PC-3 (cell line): Measurements from ENCODE around the gene RNPEP. TPM values are rescaled to one million over a fixed set of nuclear protein-coding genes. Genes with fewer than 3 reads are reported as not detected.

ENCODE experiments used
- ATAC-seq: fragments of 200-7000 bp; cut with Tn5 transposase; 2 replicates; pipeline ENCODE4 v1.9.1; 2020; ENCODE audit warnings: mild to moderate bottlenecking, moderate library complexity
- Bru-seq: library from RNA; stranded (reverse); fragments of 400-500 nt; gene quantifications from one replicate; lab custom pipeline; 2021; lab: Mats Ljungman, UMichigan
- BruChase-seq, 2 experiments: library from RNA; stranded (reverse); fragments of 400-500 nt; gene quantifications; one replicate each; lab custom pipeline; 2021; lab: Mats Ljungman, UMichigan
- BruUV-seq: library from RNA; stranded (reverse); fragments of 400-500 nt; replicated peaks from 2 replicates; lab custom pipeline; 2021; lab: Mats Ljungman, UMichigan
- CTCF ChIA-PET: fragments of 300-600 bp; sonication (Branson Sonifier 250); formaldehyde crosslinking; loops from one replicate; lab custom pipeline; 2022; ENCODE audit warnings: antibody characterized with exemption; lab: Charles Lee
- POLR2A ChIA-PET: fragments of 300-600 bp; sonication (Branson Sonifier 250); formaldehyde crosslinking; loops from one replicate; lab custom pipeline; 2022; ENCODE audit warnings: antibody characterized with exemption; ENCODE audit not compliant: unreplicated experiment; lab: Charles Lee
- DNase-seq: peaks from one replicate; pipeline ENCODE4 v3.0.0-alpha.2; 2015
- H2AFZ ChIP-seq: fragments of 300-600 bp; sonication (generic); 2 replicates; pipeline ENCODE4 v1.6.0; 2016; ENCODE audit warnings: antibody characterized with exemption, low read length
- H3F3A ChIP-seq: fragments of 300-600 bp; sonication (generic); one replicate; pipeline ENCODE4 v1.6.0; 2017; ENCODE audit warnings: antibody characterized with exemption, low read length, control low read depth, mild to moderate bottlenecking; ENCODE audit not compliant: unreplicated experiment
- H3K27ac ChIP-seq: fragments of 300-600 bp; sonication (generic); 2 replicates; pipeline ENCODE4 v1.5.1; 2016; ENCODE audit warnings: mild to moderate bottlenecking, low read length
- H3K27me3 ChIP-seq: fragments of 300-600 bp; sonication (generic); 2 replicates; pipeline ENCODE4 v1.6.1; 2016; ENCODE audit warnings: low read length, mixed read lengths
- H3K36me3 ChIP-seq: fragments of 300-600 bp; sonication (generic); 2 replicates; pipeline ENCODE4 v1.6.1; 2016; ENCODE audit warnings: low read depth, mixed run types, low read length, mixed read lengths
- H3K4me1 ChIP-seq: fragments of 300-600 bp; sonication (generic); 2 replicates; pipeline ENCODE4 v1.5.1; 2016; ENCODE audit warnings: low read length; ENCODE audit not compliant: insufficient read depth
- H3K4me2 ChIP-seq: fragments of 300-600 bp; sonication (generic); 2 replicates; pipeline ENCODE4 v1.6.0; 2016; ENCODE audit warnings: low read length
- H3K4me3 ChIP-seq: fragments of 300-600 bp; sonication (generic); 2 replicates; pipeline ENCODE4 v1.5.1; 2016; ENCODE audit warnings: mild to moderate bottlenecking, low read length, mixed read lengths
- H3K79me2 ChIP-seq: fragments of 300-600 bp; sonication (generic); 2 replicates; pipeline ENCODE4 v1.6.1; 2017; ENCODE audit warnings: low read length, mixed read lengths
- H3K9ac ChIP-seq: fragments of 300-600 bp; sonication (generic); 2 replicates; pipeline ENCODE4 v1.6.0; 2016; ENCODE audit warnings: mild to moderate bottlenecking, low read length
- H3K9me2 ChIP-seq: fragments of 300-600 bp; sonication (generic); replicated peaks from 2 replicates; pipeline ENCODE4 v1.6.1; 2016; ENCODE audit warnings: mixed run types, low read length, mixed read lengths
- H3K9me3 ChIP-seq: fragments of 300-600 bp; sonication (generic); 2 replicates; pipeline ENCODE4 v1.6.1; 2016; ENCODE audit warnings: low read length, mixed read lengths
- H4K20me1 ChIP-seq: fragments of 300-600 bp; sonication (generic); 2 replicates; pipeline ENCODE4 v1.6.1; 2016; ENCODE audit warnings: low read length, mixed read lengths
- EZH2 ChIP-seq: fragments of 300-600 bp; sonication (generic); IDR thresholded peaks from one replicate; pipeline ENCODE4 v1.6.1; 2017; ENCODE audit warnings: antibody characterized with exemption, mild to moderate bottlenecking, low read length; ENCODE audit not compliant: unreplicated experiment
- EZH2phosphoT487 ChIP-seq: fragments of 300-600 bp; sonication (generic); IDR thresholded peaks from 2 replicates; pipeline ENCODE4 v1.6.1; 2018; ENCODE audit warnings: mild to moderate bottlenecking, antibody characterized with exemption, low read length, borderline replicate concordance
- intact Hi-C: fragments of 100-400 bp; cut with micrococcal nuclease; formaldehyde crosslinking; loops from 2 replicates; pipeline ENCODE4 v1.9.0; 2023
- long read RNA-seq: library from polyadenylated mRNA; unstranded; transcript quantifications from one replicate; pipeline ENCODE4 v2.0.0, GENCODE V29; 2021; ENCODE audit not compliant: unreplicated experiment
- total RNA-seq: library from RNA; depleted of rRNA; stranded (reverse); fragments of >200 nt; gene quantifications from 2 replicates; pipeline ENCODE4 v1.2.3, GENCODE V29; 2014; rRNA removed
- TF ChIP-seq, protein P1 (sequence below): fragments of 300-600 bp; sonication (generic); conservative IDR thresholded peaks from 2 replicates; pipeline ENCODE4 v1.5.1; 2017; ENCODE audit warnings: antibody characterized with exemption, low read depth, mild to moderate bottlenecking, low read length

Gene RNPEP
- 64.7 and 74.8 TPM in 2 replicates for total RNA-seq
- percentile 74 among the genes with signal in this experiment for Bru-seq, nascent RNA
- BruChase-seq, experiment 1, labeled RNA remaining after a 6-hour chase = percentile 74 among the genes with signal in this experiment
- percentile 75 among the genes with signal in this experiment for BruChase-seq, experiment 2, labeled RNA remaining after a 2-hour chase
- long read RNA-seq, transcript RNPEP-201 (11 exons, 2,427 nt) = major isoform, 121 of 159 reads
- long read RNA-seq, partial matches to known transcripts = 9 of 159 reads
- long read RNA-seq, other reads (novel, unspliced or antisense) = 28 of 159 reads

GRCh38 chr1:201982623-201983379 is at the start of gene RNPEP:
TSS of gene RNPEP (plus strand) at chr1:201982648. CDS start at chr1:201982667, 19 bp downstream.
- Histone ChIP-seq H3K9me3 (no peaks in the 10 kb centered on the region), H3K27me3 (no peaks in the 10 kb centered on the region), H3K4me3 (peak within 1 kb of the TSS; percentile 96), H3K27ac (peak within 1 kb of the TSS; percentile 31), H3K79me2 (peaks cover 41% of the 10 kb centered on the region), H2AFZ (peak within 1 kb of the TSS; percentile 81), H3K36me3 (no peaks in the 10 kb centered on the region), H3K4me2 (peak within 1 kb of the TSS; percentile 90), H3F3A (no peaks in the 10 kb centered on the region), H4K20me1 (no peaks in the 10 kb centered on the region), H3K4me1 (peaks cover 11% of the 10 kb centered on the region; the same call in 1 of the 2 replicates), H3K9me2 (no peaks in the 10 kb centered on the region), H3K9ac (peak within 1 kb of the TSS; percentile 75)
- peak; percentile 79 for ATAC-seq
- TF ChIP-seq EZH2phosphoT487 (no peak), EZH2 (no peak)
- TF ChIP-seq, protein P1, sequence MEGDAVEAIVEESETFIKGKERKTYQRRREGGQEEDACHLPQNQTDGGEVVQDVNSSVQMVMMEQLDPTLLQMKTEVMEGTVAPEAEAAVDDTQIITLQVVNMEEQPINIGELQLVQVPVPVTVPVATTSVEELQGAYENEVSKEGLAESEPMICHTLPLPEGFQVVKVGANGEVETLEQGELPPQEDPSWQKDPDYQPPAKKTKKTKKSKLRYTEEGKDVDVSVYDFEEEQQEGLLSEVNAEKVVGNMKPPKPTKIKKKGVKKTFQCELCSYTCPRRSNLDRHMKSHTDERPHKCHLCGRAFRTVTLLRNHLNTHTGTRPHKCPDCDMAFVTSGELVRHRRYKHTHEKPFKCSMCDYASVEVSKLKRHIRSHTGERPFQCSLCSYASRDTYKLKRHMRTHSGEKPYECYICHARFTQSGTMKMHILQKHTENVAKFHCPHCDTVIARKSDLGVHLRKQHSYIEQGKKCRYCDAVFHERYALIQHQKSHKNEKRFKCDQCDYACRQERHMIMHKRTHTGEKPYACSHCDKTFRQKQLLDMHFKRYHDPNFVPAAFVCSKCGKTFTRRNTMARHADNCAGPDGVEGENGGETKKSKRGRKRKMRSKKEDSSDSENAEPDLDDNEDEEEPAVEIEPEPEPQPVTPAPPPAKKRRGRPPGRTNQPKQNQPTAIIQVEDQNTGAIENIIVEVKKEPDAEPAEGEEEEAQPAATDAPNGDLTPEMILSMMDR = peak; percentile 22; the same call in 1 of the 2 replicates
- ChIA-PET POLR2A (interaction anchor here (0.7 kb wide), 1 partner anchor 73 kb away, joined by 3 read pairs; no protein-coding TSS in a partner anchor), CTCF (interaction anchor here (0.6 kb wide), 1 partner anchor 32 kb away, joined by 11 read pairs; no protein-coding TSS in a partner anchor)
- BruUV-seq = no TSS peak
- intact Hi-C loops = no loop called here
- DNase-seq = peak; percentile 73

GRCh38 chr1:201933840-201934430 is 48.5 kb upstream of the RNPEP start:
- H3K4me3 ChIP-seq = no peak overlapping the region
- no peaks in the 10 kb centered on the region for H3F3A ChIP-seq
- H2AFZ ChIP-seq = no peak overlapping the region
- no peaks in the 10 kb centered on the region for H3K9me2 ChIP-seq
- intact Hi-C loops = loop anchor here (5.0 kb wide), 1 partner anchor 37 kb away; no protein-coding TSS in a partner anchor
- CTCF ChIA-PET = no interaction called here
- H3K9ac ChIP-seq = no peak overlapping the region
- POLR2A ChIA-PET = no interaction called here
- H3K4me2 ChIP-seq = no peak overlapping the region
- H3K79me2 ChIP-seq = no peaks in the 10 kb centered on the region
- no TSS peak for BruUV-seq
- no peaks in the 10 kb centered on the region for H3K36me3 ChIP-seq
- no peak for ATAC-seq
- peaks cover 6% of the 10 kb centered on the region; the same call in 1 of the 2 replicates for H3K4me1 ChIP-seq
- no peaks in the 10 kb centered on the region for H4K20me1 ChIP-seq
- DNase-seq = no peak
- TF ChIP-seq, protein P1 = no peak
- no peak for TF ChIP-seq EZH2
- no peak for TF ChIP-seq EZH2phosphoT487
- H3K27me3 ChIP-seq = no peaks in the 10 kb centered on the region
- H3K27ac ChIP-seq = no peak overlapping the region
- no peaks in the 10 kb centered on the region for H3K9me3 ChIP-seq
